Memory B cell (primary cell): ENCODE results near the gene ULK4.
"Not testable (repeated sequence)": the region's sequence is repeated elsewhere in the genome, so short reads cannot be mapped to it uniquely, and the experiment has no call there.

Source experiments
- ATAC-seq: fragments of 150-1000 bp; cut with Tn5 transposase; 2 replicates; pipeline ENCODE4 v1.10.0; 2021; ENCODE audit warnings: low read depth, mild to moderate bottlenecking, moderate library complexity
- DNase-seq, 2 donors: peaks; one replicate each; pipeline ENCODE4 v3.0.0; 2022; ENCODE audit warnings: low spot score in 2 of 2
- H3K27ac Mint-ChIP-seq: one replicate; pipeline ENCODE4 v1.8.0; 2022; ENCODE audit warnings: mild to moderate bottlenecking, moderate library complexity, mixed read lengths
- H3K27me3 Mint-ChIP-seq: one replicate; pipeline ENCODE4 v1.8.0; 2022; ENCODE audit warnings: mixed read lengths
- H3K36me3 Mint-ChIP-seq: one replicate; pipeline ENCODE4 v1.8.0; 2022; ENCODE audit warnings: mild to moderate bottlenecking, mixed read lengths
- H3K4me1 Mint-ChIP-seq: one replicate; pipeline ENCODE4 v1.8.0; 2022; ENCODE audit warnings: mixed read lengths
- H3K4me3 Mint-ChIP-seq: one replicate; pipeline ENCODE4 v1.8.0; 2022; ENCODE audit warnings: mild to moderate bottlenecking, moderate library complexity, mixed read lengths
- H3K9me3 Mint-ChIP-seq: one replicate; pipeline ENCODE4 v1.8.0; 2022; ENCODE audit warnings: mixed read lengths

Gene ULK4

DNA sequence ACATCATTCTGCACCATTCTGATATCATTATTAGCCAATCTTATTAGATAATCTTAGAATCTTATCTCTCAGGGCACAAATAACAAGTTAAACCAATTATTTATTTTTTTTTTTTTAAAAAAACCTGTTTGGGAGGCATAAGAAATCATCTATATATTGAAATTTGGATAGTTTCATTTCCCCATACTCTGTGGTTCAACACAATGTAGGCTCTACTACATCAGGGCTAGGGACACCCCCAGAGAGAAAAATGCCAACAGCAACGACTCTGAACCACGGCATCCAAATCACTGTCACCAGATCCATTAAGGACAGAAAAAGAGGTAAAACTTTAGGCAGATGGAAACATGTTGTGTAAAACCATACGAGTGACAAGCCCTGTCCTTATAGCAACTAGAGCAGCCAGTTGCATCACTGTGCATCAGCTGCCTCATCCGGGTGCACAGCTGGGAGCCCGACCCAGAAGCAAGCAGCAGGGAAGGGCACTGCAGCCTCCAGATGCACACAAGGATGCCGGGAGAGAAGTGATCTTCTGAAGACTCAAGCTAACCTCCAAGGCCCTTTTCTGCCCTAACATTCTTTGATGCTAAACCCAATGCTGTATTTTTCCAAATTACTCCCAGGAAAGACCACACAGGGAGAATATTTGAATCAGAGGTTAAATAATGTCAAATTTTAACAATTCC, 381.5 kb downstream of the ULK4 start:
- no peak overlapping the region for H3K27ac Mint-ChIP-seq
- DNase-seq (no peak), ATAC-seq (peak; percentile 44)
- no peaks in the 10 kb centered on the region for H3K9me3 Mint-ChIP-seq
- H3K36me3 Mint-ChIP-seq, result peaks cover 6% of the 10 kb centered on the region
- no peak overlapping the region for H3K4me3 Mint-ChIP-seq
- H3K27me3 Mint-ChIP-seq, result no peaks in the 10 kb centered on the region
- H3K4me1 Mint-ChIP-seq, result peaks cover 23% of the 10 kb centered on the region

DNA sequence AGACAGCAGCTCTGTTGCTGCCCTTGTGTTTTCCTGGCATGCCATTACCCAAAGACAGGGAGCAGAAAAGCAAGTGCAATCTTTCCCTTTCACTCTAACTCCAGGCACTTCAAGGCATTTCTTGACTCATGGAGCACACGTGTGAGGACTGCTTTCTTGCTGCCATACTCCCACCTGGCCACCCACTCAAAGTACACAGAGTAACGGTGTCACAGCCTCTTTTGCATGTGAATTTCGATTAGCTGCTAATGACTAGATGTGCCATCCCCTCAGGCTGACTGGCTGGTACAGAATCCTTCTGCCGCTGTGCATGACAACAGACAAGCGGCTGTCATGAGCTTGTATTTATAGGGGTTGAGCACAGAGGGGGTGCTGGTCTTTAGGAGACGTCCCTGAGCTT, 382.0 kb downstream of the ULK4 start:
- Mint-ChIP-seq H3K9me3 (no peaks in the 10 kb centered on the region), H3K4me1 (peaks cover 23% of the 10 kb centered on the region), H3K36me3 (peaks cover 6% of the 10 kb centered on the region), H3K27ac (no peak overlapping the region), H3K27me3 (no peaks in the 10 kb centered on the region), H3K4me3 (no peak overlapping the region)
- DNase-seq (no peak), ATAC-seq (peak; percentile 9)

DNA sequence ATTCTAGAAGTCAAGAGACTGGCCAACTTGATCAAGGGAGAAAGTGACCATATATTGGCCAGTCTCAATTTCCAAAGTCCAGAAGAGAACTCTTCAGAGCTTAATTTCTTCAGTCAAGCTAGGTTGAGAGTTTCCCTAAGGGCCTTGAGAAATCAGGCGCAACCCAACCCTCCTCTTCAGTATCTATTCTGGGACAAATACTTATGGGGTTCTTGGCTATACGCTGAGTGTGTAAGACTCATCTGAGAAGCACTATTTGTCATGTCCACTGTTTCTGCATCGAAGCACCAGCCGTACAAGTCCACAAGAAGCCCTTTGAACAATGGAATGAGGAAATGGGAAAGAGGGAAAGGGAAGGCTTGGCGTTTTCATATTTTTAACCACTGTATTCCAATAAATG, 383.1 kb downstream of the ULK4 start:
- no peak for ATAC-seq
- Mint-ChIP-seq H3K27me3 (no peaks in the 10 kb centered on the region), H3K36me3 (peaks cover 6% of the 10 kb centered on the region), H3K27ac (no peak overlapping the region), H3K4me3 (no peak overlapping the region), H3K4me1 (peaks cover 26% of the 10 kb centered on the region), H3K9me3 (no peaks in the 10 kb centered on the region)
- DNase-seq, result no peak

DNA sequence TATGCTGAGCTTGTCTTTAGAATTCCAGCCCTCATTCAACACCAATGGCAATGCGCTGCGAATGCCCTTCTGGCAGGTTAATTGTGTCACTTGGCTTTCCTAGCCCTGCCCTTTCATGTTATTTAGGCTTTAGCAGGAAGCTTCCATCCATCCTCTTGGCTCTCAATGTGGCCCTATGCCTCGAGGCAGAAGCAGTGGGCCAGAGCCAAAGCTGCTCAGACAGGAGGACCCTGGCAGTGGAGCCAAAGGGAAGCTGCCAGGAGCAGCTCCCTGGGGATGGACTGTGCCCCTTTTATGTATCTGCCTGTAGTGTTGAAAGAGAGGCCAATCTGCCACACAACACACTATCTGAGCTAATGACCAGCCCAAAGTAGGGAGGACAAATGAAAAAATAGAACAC, 386.2 kb downstream of the ULK4 start:
- H3K27ac Mint-ChIP-seq, result no peak overlapping the region
- no peak for ATAC-seq
- H3K36me3 Mint-ChIP-seq, result peaks cover 6% of the 10 kb centered on the region

DNA sequence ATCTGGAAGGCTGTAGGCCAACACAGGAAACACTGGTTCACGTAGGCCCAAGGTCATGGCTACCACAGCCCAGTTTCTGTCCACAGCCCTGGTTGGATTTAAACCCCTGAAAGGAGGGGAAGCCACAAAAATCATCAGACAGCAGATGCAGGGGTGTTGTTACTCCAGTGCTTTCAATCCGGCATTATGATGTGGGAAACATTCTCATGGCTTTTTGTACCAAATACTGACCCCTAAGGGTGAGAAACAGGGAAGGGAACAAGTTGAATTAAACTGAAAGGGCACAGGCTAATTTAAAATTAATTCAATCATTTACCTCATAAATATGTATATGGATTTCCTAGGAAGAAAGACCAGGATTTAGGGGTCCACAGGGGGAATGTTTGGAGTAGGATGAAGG, 387.0 kb downstream of the ULK4 start:
- H3K4me3 Mint-ChIP-seq, result no peak overlapping the region
- ATAC-seq, result no peak
- H3K9me3 Mint-ChIP-seq, result no peaks in the 10 kb centered on the region
- H3K27me3 Mint-ChIP-seq, result no peaks in the 10 kb centered on the region
- H3K4me1 Mint-ChIP-seq, result peaks cover 17% of the 10 kb centered on the region
- H3K36me3 Mint-ChIP-seq, result peaks cover 6% of the 10 kb centered on the region
- DNase-seq, result no peak
- no peak overlapping the region for H3K27ac Mint-ChIP-seq

More for the DNA sequence above, 386.2 kb downstream of the ULK4 start:
- no peak overlapping the region for H3K4me3 Mint-ChIP-seq
- H3K4me1 Mint-ChIP-seq, result peaks cover 22% of the 10 kb centered on the region
- no peaks in the 10 kb centered on the region for H3K9me3 Mint-ChIP-seq
- no peaks in the 10 kb centered on the region for H3K27me3 Mint-ChIP-seq
- DNase-seq, result no peak

DNA sequence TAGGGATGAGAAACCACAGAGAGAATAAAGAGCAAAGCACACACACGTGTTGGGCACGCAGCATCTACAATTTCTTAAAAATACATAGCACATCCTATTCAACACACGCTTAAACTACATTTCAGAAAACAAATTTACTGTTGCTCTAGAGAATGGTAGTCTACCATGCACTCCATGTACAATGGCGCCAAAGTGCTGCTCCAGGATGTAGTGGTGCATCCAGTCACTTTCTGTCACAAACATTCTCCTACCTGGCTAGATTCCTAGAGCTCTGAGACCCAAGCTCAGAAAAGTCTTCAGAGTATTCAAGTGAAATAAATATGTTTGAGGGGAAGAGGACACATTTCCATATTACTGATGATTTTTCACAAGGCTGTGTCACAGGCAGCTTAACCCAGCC, 388.3 kb downstream of the ULK4 start:
- H3K4me3 Mint-ChIP-seq, result no peak overlapping the region
- no peak for DNase-seq
- H3K9me3 Mint-ChIP-seq, result no peaks in the 10 kb centered on the region
- H3K4me1 Mint-ChIP-seq, result peaks cover 11% of the 10 kb centered on the region
- ATAC-seq, result no peak
- no peaks in the 10 kb centered on the region for H3K27me3 Mint-ChIP-seq
- H3K27ac Mint-ChIP-seq, result no peak overlapping the region
- peaks cover 2% of the 10 kb centered on the region for H3K36me3 Mint-ChIP-seq

DNA sequence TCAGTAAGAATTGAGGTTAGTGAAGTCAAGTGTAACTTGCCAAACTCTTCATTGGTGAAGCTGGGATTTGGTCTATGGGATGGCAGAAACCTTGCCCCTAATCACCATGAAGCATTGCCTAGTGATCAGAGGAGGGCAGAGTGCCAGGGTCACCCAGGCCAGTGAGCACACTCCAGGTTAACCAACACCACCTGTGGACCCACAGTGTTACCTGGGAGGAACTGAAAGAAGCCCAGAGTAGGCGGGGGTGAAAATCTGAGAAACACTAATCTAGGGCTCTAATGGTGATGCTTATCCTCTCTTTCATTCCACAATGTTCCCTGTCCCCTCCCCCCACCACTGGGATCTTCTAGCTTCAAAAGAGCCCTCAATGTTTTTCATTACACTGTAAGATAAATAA, 389.8 kb downstream of the ULK4 start:
- no peaks in the 10 kb centered on the region for H3K9me3 Mint-ChIP-seq
- H3K36me3 Mint-ChIP-seq, result peaks cover 1% of the 10 kb centered on the region
- peaks cover 11% of the 10 kb centered on the region for H3K4me1 Mint-ChIP-seq
- no peak for DNase-seq
- H3K27me3 Mint-ChIP-seq, result no peaks in the 10 kb centered on the region
- peak; percentile 24 for ATAC-seq
- no peak overlapping the region for H3K4me3 Mint-ChIP-seq
- no peak overlapping the region for H3K27ac Mint-ChIP-seq

DNA sequence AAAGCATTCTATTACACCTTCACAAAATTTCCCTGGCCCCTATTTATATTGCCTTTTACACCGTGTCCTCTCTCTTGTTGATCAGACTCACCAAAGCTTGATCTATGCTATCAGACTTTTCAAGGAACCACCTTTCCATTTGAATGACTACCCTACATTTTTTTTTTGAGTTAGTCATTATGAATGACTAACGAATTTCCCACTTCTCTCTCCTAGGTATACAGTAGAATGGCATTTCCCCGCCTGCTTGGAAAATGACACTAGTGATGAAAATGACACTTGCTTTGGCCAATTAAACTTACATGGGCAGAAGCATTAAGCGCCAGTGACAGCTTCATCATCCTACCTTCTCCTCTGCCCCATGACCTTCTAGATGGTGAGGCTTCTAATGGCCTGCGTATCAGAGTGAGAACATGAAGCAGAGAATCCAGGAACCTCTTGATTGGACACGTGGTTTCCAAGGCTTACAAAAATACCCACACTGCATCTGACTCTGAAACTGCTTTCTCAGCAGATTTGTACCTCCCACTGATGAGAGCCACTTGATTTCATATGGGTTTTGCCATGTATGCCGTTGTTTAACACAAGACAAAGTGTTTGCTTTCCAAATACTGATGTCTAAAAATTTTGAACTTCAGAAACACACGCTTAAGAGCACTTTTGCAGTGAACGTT, 392.1 kb downstream of the ULK4 start:
- no peak overlapping the region for H3K27ac Mint-ChIP-seq
- no peak overlapping the region for H3K4me3 Mint-ChIP-seq
- no peak for ATAC-seq
- H3K4me1 Mint-ChIP-seq, result peaks cover 11% of the 10 kb centered on the region
- no peak for DNase-seq
- peaks cover 4% of the 10 kb centered on the region for H3K36me3 Mint-ChIP-seq
- H3K9me3 Mint-ChIP-seq, result no peaks in the 10 kb centered on the region
- no peaks in the 10 kb centered on the region for H3K27me3 Mint-ChIP-seq

DNA sequence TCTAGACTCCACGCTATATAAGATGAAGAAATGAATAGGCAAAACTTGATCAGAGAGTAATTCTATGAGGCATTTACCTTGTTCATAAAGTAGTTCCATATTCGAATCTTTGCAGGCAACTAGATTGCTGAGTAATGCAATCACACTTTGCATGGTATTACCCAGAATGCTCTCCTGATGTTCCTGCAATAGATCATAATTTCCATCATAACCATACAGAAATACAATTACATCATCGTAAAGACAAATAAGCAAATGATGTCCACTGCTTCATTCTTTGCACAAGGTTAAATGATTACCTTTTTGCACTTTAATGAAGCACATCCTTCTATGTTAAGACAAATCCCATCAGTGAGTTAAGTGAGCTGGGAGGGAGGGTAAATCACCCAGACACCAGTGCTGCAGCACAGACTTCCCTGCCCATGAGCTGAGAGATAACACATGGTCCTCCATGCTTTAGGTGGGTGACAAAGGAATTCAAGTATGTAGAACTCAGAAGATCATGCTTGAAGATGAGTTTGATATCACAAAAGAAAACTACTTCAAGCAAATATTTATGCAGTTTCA, 395.9 kb downstream of the ULK4 start:
- H3K27me3 Mint-ChIP-seq, result no peaks in the 10 kb centered on the region
- H3K36me3 Mint-ChIP-seq, result peaks cover 6% of the 10 kb centered on the region
- DNase-seq (no peak), ATAC-seq (no peak)
- H3K27ac Mint-ChIP-seq, result no peak overlapping the region
- H3K9me3 Mint-ChIP-seq, result peaks cover 2% of the 10 kb centered on the region
- no peaks in the 10 kb centered on the region for H3K4me1 Mint-ChIP-seq
- H3K4me3 Mint-ChIP-seq, result no peak overlapping the region

DNA sequence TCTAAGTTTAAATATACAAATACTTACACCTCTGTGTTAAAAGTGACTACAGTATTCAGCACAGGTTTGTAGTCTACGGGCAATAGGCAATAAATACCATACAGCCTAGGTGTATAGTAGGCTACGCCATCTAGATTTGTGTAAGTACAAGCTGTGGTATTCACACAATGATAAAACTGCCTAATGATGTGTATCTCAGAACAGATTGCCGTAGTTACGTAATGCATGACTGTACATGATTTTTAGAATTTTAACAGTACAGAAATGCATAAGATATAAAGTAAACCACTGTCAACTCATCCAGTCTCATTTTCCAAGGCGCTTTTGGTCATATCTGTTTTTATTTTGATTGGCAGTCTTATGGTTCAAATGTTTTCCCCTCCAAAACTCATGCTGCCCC, 396.9 kb downstream of the ULK4 start:
- peaks cover 6% of the 10 kb centered on the region for H3K36me3 Mint-ChIP-seq
- H3K27me3 Mint-ChIP-seq, result no peaks in the 10 kb centered on the region
- DNase-seq, result no peak
- H3K27ac Mint-ChIP-seq, result no peak overlapping the region
- peaks cover 4% of the 10 kb centered on the region for H3K9me3 Mint-ChIP-seq
- no peaks in the 10 kb centered on the region for H3K4me1 Mint-ChIP-seq
- ATAC-seq, result no peak
- H3K4me3 Mint-ChIP-seq, result no peak overlapping the region

DNA sequence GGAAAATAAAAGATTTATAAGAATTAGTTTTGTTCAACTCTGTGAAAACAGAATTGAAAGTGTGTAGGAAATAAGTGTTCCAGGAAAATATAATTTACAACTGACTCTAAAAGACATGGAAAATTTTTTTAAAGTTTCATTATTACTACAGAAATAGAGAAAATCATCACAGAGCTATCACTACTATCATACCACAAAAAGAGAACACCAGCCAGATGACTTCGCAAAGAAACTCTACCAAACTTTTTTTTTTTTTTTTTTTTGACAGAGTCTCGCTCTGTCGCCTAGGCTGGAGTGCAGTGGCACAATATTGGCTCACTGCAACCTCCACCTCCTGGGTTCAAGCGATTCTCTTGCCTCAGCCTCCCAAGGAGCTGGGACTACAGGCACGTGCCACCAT, 405.7 kb downstream of the ULK4 start:
- not testable (repeated sequence) for H3K4me3 Mint-ChIP-seq, H3K9me3 Mint-ChIP-seq, H3K27ac Mint-ChIP-seq, ATAC-seq, H3K27me3 Mint-ChIP-seq, DNase-seq, H3K4me1 Mint-ChIP-seq
- peaks cover 15% of the 10 kb centered on the region for H3K36me3 Mint-ChIP-seq

DNA sequence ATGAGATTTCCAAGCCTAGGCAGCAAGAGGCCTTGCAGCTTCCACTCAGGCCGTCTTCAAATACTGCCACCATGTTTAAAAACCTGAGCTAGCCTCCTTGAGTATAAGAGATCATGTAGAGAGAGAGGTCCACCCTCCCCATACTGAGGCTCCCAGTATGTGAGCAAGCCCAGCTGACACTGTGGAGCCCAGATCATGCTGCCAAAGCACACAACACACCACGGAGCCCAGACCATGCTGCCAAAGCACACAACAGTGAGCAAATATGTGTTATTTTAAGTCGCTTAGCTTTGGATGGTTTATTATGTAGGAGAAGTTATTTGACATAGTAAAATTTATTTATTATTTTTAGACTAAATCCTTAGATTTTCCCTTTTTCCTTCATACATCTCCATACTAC, 428.9 kb downstream of the ULK4 start:
- no peaks in the 10 kb centered on the region for H3K4me1 Mint-ChIP-seq
- DNase-seq, result no peak
- H3K4me3 Mint-ChIP-seq, result no peak overlapping the region
- no peaks in the 10 kb centered on the region for H3K36me3 Mint-ChIP-seq
- no peaks in the 10 kb centered on the region for H3K27me3 Mint-ChIP-seq
- no peak overlapping the region for H3K27ac Mint-ChIP-seq
- no peaks in the 10 kb centered on the region for H3K9me3 Mint-ChIP-seq
- no peak for ATAC-seq

DNA sequence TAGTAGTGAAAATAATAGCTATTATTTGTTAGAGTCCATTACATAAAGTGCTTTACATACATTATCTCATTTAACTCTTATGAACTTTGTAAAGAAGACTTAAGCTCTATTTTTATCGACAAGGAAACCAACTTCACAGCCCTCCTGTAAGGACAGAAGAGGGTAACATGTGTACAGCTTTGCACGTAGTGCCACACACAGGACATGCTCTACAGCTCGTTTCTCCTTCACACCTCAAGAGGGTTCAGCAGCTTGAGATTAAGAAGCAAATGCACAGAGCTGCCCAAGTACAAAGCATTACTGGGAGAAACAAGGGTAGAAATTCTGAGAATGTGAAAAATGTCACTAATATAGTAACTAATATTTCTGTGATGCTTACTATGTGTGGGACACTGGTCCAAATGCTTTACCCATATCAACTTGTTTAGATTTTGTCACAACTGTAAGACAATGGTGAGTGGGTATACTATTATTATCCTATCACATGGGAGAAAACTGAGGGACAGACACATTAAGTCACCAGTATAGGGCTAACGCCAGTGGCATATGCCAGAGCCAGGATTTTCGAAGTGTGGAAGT, 434.8 kb downstream of the ULK4 start:
- H3K27me3 Mint-ChIP-seq, result no peaks in the 10 kb centered on the region
- peaks cover 15% of the 10 kb centered on the region for H3K4me1 Mint-ChIP-seq
- no peak for DNase-seq
- H3K9me3 Mint-ChIP-seq, result no peaks in the 10 kb centered on the region
- H3K4me3 Mint-ChIP-seq, result no peak overlapping the region
- ATAC-seq, result no peak
- no peak overlapping the region for H3K27ac Mint-ChIP-seq
- no peaks in the 10 kb centered on the region for H3K36me3 Mint-ChIP-seq

DNA sequence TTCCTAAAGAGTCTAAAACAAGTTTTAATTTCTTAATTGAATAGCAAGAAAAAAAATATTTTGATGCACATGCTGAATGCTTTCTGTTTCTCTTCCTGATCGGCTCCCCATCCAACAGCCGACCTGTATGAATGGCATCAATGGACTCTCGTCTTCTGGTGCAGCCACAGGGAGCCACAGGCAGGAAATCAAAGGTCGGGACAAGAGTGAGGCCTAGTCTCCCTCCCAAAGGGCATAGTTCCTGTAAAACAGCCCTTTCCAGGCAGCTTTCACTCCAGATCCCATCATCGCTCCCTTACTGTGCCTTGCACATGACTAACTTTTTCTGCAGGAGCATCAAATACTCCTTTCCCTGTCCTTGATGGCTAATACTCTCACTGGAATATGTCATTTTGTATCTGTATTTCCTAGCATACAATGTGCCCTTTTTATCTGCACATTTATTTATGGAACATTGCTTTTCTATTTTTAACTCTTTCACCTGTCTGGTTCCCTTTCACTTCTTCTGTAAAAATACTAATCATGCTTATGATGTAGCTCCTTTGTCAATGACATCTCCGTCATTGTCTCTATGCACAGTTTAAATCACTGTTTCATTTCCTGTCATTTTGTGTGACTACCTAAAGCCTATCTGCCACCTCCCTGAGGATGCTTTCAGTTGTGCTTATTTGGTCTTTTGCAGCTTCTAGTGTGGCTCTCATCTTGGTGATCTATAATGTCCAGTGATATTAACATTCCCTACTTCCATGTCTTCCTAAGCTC, 436.4 kb downstream of the ULK4 start:
- H3K4me3 Mint-ChIP-seq, result no peak overlapping the region
- peaks cover 15% of the 10 kb centered on the region for H3K4me1 Mint-ChIP-seq
- H3K27ac Mint-ChIP-seq, result no peak overlapping the region
- no peak for ATAC-seq
- no peaks in the 10 kb centered on the region for H3K27me3 Mint-ChIP-seq
- H3K9me3 Mint-ChIP-seq, result no peaks in the 10 kb centered on the region
- H3K36me3 Mint-ChIP-seq, result no peaks in the 10 kb centered on the region
- DNase-seq, result no peak
